GM12865 (cell line): ENCODE measurements around the gene NKTR.
"Not testable (repeated sequence)": the region's sequence is repeated elsewhere in the genome, so short reads cannot be mapped to it uniquely, and the experiment has no call there.

Source experiments
- DNase-seq: peaks from one replicate; pipeline ENCODE4 v3.0.0; 2010; ENCODE audit warnings: low read depth
- H3K4me3 ChIP-seq: 2 replicates; pipeline ENCODE4 v1.5.1; 2011; ENCODE audit warnings: mild to moderate bottlenecking, low read depth, low read length, control low read depth
- CTCF ChIP-seq: IDR thresholded peaks from 2 replicates; pipeline ENCODE4 v1.5.1; 2011; ENCODE audit warnings: low read length, control low read depth, low read depth, inconsistent platforms; ENCODE audit not compliant: insufficient read depth; ENCODE audit errors: missing control alignments

Gene NKTR

DNA sequence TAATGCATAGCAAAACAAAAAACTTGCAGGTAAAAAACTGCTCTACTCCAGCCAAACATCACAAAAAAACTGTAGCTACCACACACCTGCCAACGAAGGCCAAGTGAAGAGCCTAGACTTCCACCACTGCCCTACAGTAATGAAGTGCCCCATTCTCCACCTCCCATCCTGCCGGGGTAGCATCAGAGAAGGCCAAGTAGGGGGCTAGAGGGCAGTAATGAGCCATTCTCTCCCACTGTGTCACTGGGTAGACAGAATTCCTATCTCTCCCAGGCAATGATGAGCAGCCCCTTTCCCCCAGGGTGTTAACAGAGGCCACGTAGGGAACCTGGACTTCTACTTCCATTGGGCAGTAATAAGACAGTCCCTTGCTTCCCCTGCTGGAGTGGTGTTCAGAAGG is 28.2 kb upstream of the NKTR start:
- peak; percentile 55 for TF ChIP-seq CTCF
- H3K4me3 ChIP-seq = no peak overlapping the region
- peak; percentile 45 for DNase-seq

GRCh38 chr3:42575137-42575741 is 25.2 kb upstream of the NKTR start:
- no peak overlapping the region for H3K4me3 ChIP-seq
- TF ChIP-seq CTCF = no peak
- no peak for DNase-seq

GRCh38 chr3:42578054-42578453 is 22.4 kb upstream of the NKTR start:
- no peak for DNase-seq
- no peak overlapping the region for H3K4me3 ChIP-seq
- no peak for TF ChIP-seq CTCF

DNA sequence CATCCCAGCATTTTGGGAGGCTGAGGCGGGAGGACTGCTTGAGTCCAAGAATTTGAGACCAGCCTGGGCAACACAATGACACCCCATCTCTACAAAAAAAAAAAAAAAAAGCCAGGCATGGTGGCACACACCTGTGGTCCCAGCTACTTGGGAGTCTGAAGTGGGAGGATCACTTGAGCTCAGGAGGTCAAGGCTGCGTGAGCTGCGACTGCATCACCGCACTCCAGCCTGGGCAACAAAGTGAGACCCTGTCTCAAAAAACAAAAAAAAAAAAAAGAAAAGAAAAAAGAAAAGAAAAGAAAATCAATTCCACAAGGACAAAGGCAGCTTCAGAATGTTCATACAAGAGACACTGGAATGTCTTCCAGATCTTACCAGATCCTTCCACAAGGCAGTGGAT is 21.1 kb upstream of the NKTR start:
- H3K4me3 ChIP-seq, DNase-seq: not testable (repeated sequence)

DNA sequence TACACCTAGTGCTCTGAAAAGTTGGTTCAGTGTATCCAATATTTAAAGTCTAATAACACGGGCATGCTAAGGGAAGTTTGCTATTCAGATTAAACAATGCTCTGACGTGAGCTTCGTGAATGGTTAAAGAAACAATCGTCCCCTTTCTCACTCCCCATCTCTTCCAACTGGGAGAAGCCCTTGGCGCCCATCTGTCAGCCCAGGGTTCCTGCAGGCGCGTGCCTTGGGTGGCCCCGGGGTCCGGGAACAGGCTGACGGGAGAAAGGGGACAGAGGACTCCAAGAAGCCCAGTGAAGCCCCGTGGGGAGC is 19.1 kb upstream of the NKTR start:
- TF ChIP-seq CTCF = no peak
- peak overlapping the region; percentile 82 for H3K4me3 ChIP-seq
- no peak for DNase-seq

DNA sequence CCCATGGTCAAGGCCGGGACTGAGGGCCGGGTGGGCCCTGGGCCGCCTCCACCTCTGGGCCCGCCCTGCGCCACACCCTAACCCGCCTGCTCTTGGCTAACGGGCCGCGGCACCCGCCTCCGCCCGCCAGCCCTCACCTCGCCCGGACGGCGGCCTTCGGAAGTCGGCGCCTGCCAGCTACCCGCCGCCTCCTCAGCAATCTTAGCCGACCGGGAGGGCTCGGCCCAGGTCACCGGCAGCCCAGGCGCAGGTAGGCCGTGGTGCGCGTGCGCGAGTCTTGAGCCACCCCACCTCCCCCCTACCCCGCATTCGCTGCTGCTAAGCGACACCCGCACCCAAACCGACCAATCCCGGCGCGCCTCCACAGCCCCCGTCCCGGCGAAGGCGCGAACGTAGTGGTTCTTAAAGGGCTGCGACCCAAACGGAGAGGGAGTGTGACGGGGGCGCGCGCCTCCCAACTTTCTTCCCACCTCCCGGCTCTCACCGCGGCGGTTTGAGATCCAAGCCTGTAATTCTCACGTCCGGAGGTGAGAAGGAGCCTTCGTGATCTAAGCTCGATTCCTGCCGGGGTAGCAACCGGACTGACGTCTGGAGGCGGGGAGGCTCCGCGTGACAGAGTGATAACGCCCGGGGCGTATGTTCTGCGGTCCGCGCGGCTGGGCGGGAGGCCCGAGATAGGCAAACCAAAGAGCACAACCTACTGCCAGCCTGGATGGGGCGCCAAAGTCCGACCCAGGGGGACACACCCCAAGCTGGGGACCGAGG is 18.6 kb upstream of the NKTR start, which contains the start of gene SEC22C:
SEC22C (minus strand) TSS at position 259 of the 765 bp plus-strand sequence. CDS start 12,921 bp downstream, outside the sequence.
- peak; percentile 35 for TF ChIP-seq CTCF
- peak within 1 kb of the TSS; percentile 82 for H3K4me3 ChIP-seq
- peak; percentile 97 for DNase-seq

- no peak for TF ChIP-seq CTCF
- peak overlapping the region; percentile 82 for H3K4me3 ChIP-seq
- DNase-seq = no peak
Measured at GRCh38 chr3:42582474-42583070, 17.9 kb upstream of the NKTR start.
